Progenitor cell of endocrine pancreas (in vitro differentiated cells): ENCODE results near the gene VIM. TPM values are rescaled to one million over a fixed set of nuclear protein-coding genes. Genes with fewer than 3 reads are reported as not detected.

Experiments
- DNase-seq: peaks from one replicate; pipeline ENCODE4 v3.0.0; 2021; ENCODE audit warnings: low spot score; ENCODE audit not compliant: unreplicated experiment
- H3K27ac Mint-ChIP-seq: 2 replicates; pipeline ENCODE4 v1.8.0; 2021; ENCODE audit warnings: mild to moderate bottlenecking, moderate library complexity, mixed read lengths
- H3K27me3 Mint-ChIP-seq: 2 replicates; pipeline ENCODE4 v1.8.0; 2021; ENCODE audit warnings: mixed read lengths
- H3K36me3 Mint-ChIP-seq: 2 replicates; pipeline ENCODE4 v1.8.0; 2022; ENCODE audit warnings: mixed read lengths; ENCODE audit not compliant: insufficient read depth
- H3K4me1 Mint-ChIP-seq: 2 replicates; pipeline ENCODE4 v1.8.0; 2021; ENCODE audit warnings: low read depth, mixed read lengths
- H3K4me3 Mint-ChIP-seq: 2 replicates; pipeline ENCODE4 v1.8.0; 2021; ENCODE audit warnings: low read depth, mild to moderate bottlenecking, moderate library complexity, mixed read lengths
- H3K9me3 Mint-ChIP-seq: 2 replicates; pipeline ENCODE4 v1.8.0; 2021; ENCODE audit warnings: low read depth, mixed read lengths
- CTCF ChIP-seq: fragments of 200-600 bp; sonication (generic); IDR thresholded peaks from one replicate; pipeline ENCODE4 v1.5.0; 2021; ENCODE audit warnings: antibody characterized with exemption, mild to moderate bottlenecking; ENCODE audit not compliant: unreplicated experiment
- total RNA-seq: library from RNA; stranded (reverse); gene quantifications from 2 replicates; pipeline ENCODE4 v1.2.1, GENCODE V29; 2021

The VIM gene
- total RNA-seq, 1 donor from 2014 or later: 172 TPM

- no peak for DNase-seq
- peaks cover 8% of the 10 kb centered on the region for H3K4me1 Mint-ChIP-seq
- H3K27me3 Mint-ChIP-seq: no peaks in the 10 kb centered on the region
- no peak for TF ChIP-seq CTCF
- no peaks in the 10 kb centered on the region for H3K36me3 Mint-ChIP-seq
- no peak overlapping the region for H3K27ac Mint-ChIP-seq
- H3K4me3 Mint-ChIP-seq: no peak overlapping the region
- peaks cover 8% of the 10 kb centered on the region for H3K9me3 Mint-ChIP-seq
These were observed 28.0 kb downstream of the VIM start for GRCh38 chr10:17256051-17256450.

- no peak for TF ChIP-seq CTCF
- Mint-ChIP-seq H3K27ac (no peak overlapping the region), H3K36me3 (no peaks in the 10 kb centered on the region), H3K27me3 (no peaks in the 10 kb centered on the region), H3K9me3 (peaks cover 9% of the 10 kb centered on the region), H3K4me3 (no peak overlapping the region), H3K4me1 (peaks cover 8% of the 10 kb centered on the region)
- no peak for DNase-seq
These were observed 28.6 kb downstream of the VIM start for GRCh38 chr10:17256627-17257026.

DNA sequence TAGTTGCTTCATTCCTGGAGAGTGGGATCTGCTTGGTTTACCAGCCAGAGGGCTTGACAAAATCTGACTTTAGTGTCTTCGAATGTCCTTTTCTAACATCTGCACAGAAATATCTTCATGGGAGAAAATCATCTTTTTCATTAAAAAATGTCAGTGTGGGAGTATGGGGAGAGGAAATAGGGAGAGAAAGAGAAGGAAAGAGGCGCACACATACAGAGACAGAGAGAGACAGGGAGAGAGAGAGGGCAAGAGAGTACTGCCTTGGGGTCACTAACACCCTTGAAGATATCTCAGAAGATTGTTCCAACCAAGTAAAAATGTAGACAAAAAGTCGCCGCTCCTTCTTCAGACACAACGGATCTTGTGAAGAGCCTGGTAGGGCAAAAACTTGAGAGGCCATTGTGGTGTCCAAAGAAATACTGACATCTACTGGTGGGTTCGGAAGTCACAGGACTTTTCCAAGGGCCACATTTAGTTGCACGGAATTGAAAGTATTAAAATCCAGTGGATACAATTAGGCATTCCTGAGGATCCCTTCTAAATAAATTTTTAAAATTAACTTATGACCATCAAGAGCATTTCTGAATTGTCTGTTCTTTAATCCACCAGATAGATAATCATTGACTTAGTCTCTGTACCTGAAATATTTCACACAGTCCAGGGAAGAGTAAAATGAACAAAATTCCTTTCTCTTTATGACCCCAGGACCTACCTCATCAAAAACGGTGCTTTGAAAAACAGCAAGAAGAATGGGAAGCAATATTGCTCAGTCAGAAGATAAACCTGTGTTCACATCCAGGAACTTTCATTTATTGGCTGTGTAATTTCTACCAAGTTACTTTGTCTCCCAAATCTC, 29.7 kb downstream of the VIM start:
- Mint-ChIP-seq H3K27ac (no peak overlapping the region), H3K4me1 (peaks cover 8% of the 10 kb centered on the region), H3K4me3 (no peak overlapping the region), H3K27me3 (no peaks in the 10 kb centered on the region), H3K9me3 (peaks cover 13% of the 10 kb centered on the region), H3K36me3 (no peaks in the 10 kb centered on the region)
- peak; percentile 26 for DNase-seq
- peak; percentile 87 for TF ChIP-seq CTCF

DNA sequence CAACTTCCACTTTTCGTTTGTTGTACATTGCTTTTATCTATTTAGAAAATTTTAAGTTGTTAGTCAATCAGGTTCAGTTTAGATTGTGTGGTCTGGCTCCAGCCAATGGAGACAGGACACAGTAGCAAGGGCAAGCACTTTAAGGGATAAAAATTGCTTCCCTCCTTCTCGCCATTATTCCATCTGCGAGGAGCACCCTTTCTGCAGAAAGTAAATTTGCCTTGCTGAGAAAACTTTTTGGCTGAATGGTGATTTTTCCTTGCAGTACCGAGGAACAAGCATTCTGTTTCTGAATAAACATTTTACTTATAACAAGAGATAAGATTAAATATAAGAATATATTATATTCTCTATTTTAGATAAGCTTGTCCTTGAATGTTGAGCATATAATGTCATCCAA, 34.5 kb downstream of the VIM start:
- no peak overlapping the region for H3K4me3 Mint-ChIP-seq
- no peak for DNase-seq
- H3K36me3 Mint-ChIP-seq: peaks cover 4% of the 10 kb centered on the region
- H3K27me3 Mint-ChIP-seq: no peaks in the 10 kb centered on the region
- peaks cover 22% of the 10 kb centered on the region for H3K9me3 Mint-ChIP-seq
- no peak for TF ChIP-seq CTCF
- peaks cover 2% of the 10 kb centered on the region for H3K4me1 Mint-ChIP-seq
- no peak overlapping the region for H3K27ac Mint-ChIP-seq

GRCh38 chr10:17263580-17263979, 35.5 kb downstream of the VIM start:
- no peak for DNase-seq
- Mint-ChIP-seq H3K27me3 (no peaks in the 10 kb centered on the region), H3K36me3 (peaks cover 4% of the 10 kb centered on the region), H3K9me3 (peaks cover 22% of the 10 kb centered on the region), H3K4me1 (no peaks in the 10 kb centered on the region), H3K27ac (no peak overlapping the region), H3K4me3 (no peak overlapping the region)
- no peak for TF ChIP-seq CTCF
